Measurements from ENCODE around the gene SLC25A23.
"Not testable (repeated sequence)": the region's sequence is repeated elsewhere in the genome, so short reads cannot be mapped to it uniquely, and the experiment has no call there.

The SLC25A23 gene

DNA sequence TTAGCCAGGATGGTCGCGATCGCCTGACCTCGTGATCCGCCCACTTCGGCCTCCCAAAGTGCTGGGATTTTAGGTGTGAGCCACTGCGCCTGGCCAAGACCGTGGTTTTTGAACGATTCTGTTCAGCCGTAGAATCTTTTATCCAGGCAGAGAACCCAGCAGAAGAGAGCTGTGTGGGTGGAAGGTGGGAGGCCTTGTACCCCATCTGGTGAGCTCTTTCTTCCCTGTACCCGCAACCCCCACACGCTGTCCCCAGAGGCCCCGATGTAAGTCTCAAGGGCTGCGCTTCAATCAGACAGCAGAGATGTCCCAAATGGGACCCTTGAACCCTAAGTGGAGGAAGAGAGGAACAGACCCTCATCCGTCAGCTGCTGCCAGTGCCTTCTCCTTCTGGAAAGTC is 3.7 kb downstream of the SLC25A23 start:
- DNase-seq, result no peak

DNA sequence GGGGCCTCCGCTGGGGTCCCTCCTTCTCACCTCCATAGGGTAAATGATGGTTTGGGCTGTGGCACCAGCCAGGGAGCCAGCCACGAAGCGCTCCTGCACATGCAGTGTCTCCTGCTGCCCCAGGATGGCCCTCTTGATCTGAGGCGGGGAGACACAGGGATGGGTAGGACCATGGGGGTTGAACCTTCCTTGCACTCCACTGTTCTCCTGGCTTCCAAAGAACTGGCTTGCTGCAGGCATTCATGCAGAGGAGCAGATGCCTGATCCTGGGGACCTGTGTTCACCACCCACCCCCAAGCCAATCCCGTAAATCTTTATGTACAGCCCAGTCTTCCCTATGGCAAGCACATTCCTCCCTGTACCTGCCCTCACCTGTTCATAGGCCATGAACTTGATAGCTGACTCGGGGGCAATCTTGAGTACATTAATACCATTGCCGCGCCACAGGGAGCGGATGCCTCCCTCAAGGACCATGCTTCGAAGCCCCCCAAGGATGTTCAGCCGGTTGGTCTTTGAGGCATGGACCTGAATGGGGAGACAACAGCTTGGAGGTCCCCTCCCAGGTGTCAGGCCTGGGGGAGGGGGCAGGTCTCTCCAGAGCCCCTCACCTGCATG is 5.5 kb downstream of the SLC25A23 start:
- no peak for DNase-seq

DNA sequence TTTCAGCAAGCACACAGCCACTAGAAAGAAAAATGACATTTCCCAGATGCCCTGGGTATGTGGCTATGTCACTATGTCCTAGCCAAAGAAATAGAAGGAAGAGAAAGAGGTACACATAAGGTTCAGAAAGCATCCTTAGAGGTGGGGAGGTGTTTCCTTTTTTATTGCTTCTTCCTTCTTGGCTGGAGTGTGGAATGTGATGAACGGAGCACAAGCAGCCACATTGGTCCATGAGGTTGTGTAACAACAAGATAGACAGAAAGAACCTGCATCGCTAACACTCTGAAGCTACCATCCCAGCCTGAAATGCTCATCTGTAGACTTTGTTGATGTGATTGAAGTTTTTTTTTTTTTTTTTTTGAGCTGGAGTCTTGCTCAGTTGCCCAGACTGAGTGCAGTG is 6.7 kb downstream of the SLC25A23 start:
- DNase-seq, result no peak

DNA sequence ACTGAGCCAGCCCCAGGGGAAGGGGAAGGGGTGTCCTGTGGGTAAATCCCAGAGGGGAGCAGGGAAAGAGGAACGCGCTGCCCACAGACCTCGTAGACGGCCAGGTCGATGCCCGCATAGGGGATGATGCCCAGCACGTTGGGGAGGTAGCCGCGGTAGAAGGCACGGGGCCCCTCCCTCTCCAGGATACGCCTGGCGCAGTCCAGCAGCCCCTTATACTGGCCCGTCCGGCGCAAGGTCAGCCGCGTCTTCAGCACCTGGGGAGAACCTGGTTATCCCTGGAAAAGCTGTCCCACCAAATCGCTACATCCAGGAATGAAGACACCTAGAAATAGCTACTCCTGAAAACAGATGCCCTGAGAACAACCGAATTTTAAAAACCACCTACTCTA is 7.4 kb downstream of the SLC25A23 start:
- no peak for DNase-seq

DNA sequence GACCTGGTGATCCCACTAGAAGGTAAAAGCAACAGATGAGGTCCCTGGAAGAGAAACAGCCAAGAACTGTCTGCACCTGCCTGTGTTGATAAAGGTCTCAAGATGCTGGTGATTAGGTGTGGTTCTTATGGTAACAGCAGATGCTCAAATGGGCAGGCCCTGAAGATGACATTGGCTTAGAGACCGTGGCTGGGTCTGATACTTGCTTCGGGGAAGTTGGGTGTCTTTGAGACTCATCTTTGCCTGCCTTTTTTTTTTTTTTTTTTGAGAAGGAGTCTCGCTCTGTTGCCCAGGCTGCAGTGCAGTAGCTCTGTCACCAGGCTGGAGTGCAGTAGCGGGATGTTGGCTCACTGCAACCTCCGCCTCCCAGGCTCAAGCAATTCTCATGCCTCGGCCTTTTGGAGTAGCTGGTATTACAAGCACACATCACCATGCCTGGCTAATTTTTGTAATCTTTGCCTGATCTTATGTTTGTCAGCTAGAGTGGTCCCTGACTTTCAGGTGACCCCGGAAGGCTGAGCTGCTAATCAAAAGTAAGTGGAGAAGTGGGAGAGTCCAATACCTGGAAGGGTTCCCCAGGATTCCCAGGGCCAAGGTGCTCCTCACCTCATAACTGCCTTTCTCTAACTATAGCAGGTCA is 7.9 kb downstream of the SLC25A23 start:
- DNase-seq, result no peak

DNA sequence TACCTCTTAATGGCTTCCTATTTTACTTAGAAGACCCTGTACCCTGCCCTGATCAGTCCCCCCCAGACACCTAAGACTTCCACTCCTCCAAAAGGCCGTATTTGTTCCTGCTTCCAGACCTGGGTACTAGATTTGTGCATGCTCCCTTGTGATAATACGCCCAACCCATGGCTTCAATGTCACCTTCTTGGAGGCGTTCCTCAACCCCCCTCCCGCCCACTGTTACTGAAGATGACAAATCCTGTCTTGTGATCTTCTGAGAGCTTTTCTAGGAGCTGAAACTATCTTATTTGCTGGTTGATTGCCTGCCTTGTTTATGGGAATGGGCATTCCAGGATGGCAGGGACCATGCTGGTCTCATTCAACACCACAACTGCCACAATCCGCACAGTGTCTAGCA is 9.4 kb downstream of the SLC25A23 start:
- DNase-seq, result no peak

DNA sequence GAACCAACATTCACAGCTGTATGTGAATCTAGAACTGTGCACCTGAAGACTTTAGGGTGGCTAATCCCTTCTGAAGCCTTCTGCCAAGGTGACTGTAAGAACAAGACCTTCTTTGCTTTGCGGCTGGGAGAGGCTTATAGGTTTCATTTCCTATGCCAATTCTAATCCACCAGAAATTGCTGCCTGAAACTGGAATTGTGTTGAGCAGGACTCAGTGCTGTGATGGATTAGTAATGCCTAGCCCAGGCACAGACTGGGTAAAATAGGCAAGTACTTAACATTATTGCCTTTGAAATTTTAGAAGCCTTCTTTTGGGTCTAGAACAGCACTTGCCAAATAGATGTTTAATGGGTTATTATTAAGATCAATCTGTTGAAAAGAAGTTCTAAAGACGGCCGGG is 11.5 kb downstream of the SLC25A23 start:
- no peak for DNase-seq

DNA sequence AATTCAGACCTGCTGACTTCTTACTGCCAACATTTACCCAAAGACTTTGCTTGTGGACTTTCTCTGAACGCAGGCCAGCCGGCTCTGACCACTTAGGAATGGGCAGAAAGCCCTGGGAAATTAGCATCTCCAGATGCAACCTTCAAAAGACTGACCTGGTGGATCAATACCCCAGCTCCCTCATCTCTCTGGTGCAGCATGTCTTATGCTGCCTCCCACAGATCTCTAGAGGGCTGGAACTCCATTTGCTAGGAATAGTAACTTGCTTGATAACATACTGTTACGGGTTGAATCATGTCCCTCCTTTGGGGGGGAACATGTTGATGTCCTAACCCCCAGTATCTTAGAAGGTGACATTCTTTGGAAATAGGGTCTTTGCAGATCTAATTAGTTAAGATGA is 13.1 kb downstream of the SLC25A23 start:
- DNase-seq, result no peak

DNA sequence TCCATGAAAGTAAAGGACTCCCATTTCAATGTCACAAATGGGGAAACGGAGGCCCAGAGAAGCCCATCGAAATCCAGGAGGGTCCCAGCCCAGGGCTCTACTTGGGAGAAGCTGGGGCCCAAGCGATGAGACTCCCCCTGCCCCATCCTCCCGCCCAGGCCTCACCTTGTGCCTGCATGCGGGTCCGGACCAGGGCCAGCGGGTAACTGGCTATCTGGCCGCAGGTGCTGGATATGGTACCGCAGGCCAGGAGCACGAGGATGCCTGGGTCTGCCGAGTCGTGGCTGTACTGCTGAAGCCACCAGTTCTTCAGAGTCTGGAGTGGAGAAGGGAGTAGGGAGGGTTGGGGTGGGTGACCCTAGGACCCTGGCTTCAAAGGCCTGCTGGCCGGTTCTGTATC is 15.6 kb downstream of the SLC25A23 start:
- no peak for DNase-seq

DNA sequence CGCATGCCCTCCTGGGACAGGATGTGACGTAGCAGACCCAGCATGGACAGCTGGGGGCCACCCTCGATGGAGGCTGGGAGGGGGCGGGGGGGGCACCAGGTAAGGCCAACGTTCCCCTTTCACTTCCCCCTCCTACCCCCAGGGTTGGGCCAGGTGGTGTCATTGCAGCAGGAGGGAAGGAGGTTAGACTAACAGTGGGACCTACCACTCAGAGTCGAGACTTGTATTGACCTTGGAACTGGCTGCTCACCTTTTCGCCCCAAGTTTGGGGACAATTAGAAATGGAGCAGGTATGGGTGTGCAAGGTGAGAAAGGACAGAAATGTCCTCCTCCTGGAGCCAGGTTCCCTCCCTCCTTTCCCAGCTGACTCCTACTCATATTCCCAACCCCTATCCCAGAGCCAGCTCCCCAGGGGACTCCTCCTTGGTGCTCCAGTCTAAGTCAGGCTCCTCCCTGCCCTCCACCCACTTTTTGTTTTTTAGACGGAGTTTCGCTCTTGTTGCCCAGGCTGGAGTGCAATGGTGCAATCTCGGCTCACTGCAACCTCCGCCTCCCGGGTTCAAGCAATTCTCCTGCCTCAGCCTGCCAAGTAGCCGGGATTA is 17.4 kb downstream of the SLC25A23 start:
- DNase-seq, result no peak

DNA sequence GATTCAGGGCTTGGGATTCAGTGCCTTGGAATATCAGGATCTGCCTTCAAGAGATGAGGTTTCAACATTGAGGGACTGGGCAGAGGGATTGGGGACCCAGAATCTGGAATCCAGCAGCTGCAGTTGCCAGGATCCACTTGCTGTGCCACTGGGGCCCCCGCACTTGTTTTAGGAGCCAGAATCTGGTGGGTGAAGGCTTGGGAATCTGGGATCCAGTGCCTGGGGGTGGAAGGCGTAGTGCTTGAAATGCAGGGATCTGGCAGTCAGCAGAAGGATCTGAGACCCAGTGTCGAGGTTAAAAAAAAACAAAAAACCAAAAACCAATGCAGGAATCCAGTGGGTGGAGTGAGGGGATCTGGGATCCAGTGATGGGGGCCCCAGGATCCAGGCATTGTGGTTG is 18.7 kb downstream of the SLC25A23 start:
- DNase-seq, result no peak

DNA sequence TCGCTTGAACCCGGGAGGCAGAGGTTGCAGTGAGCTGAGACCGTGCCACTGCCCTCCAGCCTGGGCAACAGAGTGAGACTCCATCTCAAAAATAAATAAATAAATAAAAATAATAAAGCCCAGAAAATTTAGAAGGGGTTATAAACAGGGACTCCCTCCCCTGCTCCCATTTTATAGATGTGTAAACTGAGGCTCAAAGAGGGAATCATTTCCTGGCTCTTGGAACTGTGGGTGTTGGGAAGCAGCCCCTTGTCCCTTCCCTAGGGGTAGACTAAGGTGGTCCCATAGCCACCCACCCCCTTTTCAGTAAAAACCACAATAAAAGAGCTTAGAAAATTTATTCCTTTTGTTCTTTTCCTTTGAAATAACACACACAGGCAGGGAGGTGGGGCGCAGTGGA is 19.8 kb downstream of the SLC25A23 start:
- DNase-seq, result no peak

DNA sequence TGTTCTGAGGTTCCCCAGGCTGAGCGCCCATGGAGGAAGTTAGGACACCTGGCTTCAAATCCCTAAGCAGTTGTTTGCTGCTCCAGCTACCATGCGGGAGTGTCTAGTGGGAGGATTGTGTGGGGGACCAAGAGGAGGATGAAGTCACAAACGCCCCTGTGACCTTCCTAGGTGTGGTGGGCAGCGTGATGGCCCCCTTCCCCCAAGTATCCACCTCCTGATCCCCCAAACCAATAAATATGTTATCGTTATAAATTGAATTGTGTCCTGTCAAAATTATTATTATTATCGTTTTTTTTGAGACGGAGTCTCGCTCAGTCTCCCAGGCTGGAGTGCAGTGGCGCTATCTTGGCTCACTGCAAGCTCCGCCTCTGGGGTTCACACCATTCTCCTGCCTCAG is 25.9 kb downstream of the SLC25A23 start, which contains the start of gene SLC25A41:
Gene SLC25A41, minus strand, starts transcription at position 101 of the 400 bp plus-strand sequence. Its CDS starts 70 bp downstream, at position 31.
- no peak for DNase-seq

DNA sequence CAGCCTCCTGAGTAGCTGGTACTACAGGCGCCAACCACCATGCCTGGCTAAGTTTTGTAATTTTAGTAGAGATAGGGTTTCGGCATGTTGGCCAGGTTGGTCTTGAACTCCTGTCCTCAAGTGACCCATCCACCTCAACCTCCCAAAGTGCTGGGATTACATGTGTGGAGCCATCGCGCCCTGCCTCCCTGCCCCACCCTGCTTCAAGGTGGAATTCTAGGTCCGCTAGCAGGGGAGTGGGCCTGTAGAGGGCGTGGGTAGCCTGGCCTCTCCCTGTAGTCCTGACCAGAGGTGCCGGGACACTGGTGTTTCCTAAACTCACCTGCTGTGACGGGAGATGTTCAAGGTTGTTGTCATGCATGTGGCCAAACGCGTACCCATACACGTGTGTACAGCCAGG is 26.4 kb downstream of the SLC25A23 start:
- DNase-seq, result no peak

DNA sequence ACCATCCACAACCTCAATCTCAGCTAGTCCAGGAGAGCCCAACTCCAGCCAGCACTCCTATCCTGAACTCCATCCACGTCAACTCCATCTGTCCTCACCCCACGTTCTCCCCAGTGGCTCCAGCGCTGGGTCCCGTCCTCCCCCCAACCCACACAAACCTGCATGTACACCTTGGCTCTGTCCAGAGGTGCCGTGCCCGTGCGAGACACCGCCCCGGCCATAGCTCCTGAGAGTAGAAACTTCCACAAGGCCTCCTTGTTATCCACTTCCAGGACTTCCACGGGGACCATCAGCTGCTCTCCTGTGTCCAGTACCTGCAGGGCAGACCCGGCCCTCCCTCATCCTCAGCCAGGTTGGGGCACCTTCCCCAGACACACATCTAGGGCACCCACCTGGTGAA is 27.7 kb downstream of the SLC25A23 start:
- DNase-seq, result no peak

DNA sequence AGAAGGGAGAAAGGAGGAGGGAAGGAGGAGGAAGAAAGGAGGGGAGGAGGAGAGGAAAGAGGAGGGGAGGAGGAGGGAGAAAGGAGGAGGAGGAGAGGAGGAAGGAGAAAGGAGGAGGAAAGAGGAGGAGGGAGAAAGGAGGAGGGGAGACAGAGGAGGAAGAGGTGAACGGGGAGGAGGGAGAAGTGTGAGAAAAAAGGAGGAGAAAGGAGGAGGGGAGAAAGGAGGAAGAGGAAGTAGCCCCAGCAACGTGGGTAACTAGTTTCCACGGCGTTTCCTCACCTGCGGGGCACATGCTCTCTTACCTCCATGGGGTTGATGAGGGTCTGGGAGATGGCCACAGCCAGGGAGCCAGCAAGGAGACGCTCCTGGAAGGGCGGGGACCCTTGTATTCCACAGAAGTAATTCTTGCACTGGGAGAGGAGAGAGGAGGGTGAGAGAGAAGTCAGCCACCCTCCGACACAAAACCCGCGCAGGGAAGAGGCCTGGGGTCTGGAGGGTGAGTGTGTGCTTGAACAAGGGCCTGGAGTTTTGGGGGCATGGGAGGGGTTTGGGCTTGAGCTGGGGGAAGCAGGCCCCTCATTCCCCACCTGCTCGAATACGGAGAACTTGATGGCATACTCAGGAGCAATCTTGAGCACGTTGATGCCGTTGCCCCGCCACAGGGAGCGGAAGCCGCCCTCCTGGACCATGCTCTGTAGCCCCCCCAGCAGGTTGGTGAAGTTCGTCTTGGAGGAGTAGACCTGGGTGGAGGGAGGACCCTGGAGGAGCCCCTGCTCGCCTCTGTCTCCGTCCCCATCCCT is 30.0 kb downstream of the SLC25A23 start:
- DNase-seq, result no peak

DNA sequence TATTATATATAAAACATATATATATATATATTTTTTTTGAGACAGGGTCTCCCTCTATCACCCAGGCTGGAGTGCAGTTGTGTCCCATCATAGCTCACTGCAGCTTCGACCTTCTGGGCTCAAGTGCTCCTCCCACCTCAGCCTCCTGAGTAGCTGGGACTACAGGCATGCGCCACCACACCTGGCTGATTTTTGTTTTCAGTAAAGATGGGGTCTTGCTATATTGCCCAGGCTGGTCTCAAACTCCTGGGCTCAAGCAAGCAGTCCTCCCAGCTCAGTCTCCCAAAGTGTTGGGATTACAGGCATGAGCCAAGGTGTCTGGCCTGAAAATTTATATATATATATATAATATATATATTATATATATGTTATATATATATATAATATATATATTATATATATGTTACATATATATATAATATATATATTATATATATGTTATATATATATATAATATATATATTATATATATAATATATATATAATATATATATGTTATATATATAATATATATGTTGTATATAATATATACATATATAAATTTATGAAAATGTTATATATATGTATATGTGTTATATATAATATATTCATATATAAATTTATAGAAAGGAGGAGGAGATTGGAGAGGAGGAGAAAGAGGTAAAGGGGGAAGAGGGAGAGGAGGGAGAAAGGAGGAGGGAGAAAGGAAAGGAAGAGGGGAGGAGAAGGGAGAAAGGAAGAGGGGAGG is 30.7 kb downstream of the SLC25A23 start:
- not testable (repeated sequence) for DNase-seq

DNA sequence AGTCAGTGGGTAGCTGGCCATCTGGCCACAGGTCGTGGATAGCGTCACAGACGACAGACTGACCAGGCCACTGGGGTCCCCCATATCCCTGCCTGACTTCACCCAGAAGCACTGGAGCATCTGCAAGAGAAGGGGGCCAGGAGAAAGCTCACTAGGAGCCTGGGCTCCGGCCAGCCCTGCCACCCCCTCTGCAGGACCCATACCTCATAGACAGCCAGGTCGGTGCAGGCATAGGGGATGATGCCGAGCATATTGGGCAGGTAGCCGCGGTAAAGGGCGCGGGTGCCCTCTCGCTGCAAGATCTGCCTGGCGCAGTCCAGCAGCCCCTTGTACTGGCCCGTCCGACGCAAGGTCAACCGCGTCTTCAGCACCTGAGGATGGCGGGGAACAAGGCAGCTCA is 32.5 kb downstream of the SLC25A23 start:
- no peak for DNase-seq

DNA sequence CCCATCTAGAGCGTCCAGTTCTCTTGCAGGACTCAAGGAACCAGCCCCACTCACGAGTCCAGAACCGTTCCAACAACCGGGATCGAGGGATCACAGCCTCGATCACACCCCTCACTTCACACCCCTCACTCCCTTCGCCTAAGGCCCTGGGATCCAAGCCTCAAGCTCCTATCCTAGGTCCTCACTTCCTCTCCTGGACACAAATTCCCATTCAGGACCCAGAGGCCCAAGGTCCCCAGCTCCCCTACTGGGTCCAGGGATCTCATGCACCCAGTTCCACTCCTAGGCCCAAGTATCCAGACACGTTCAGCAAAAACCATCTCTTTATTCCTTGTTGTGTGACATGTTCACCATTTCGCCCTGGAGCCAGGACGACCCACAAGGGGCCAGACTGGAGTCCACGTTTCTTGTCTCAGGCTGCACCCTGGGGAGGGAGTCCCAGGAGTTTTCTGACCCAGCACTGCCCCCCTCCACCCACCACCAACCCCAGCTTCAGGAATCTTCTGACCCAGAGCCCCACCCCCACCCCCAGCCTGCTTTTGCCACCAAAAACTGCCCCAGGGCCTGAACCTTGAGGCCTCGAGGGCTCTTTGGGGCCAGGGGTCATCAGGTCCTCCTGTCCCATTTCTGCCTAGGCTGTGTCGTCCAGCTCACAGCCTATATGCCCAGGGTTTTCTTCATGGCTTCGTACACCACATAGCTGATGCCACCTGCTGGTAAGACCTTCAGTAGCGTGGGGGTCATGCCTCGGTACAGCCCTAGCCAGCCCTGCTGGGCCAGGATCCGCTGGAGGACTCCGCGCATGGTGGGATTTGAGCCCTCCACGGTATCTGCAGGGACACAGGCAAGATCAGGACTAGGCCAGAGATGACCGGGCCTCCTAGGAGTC is 33.6 kb downstream of the SLC25A23 start:
- DNase-seq, result no peak

DNA sequence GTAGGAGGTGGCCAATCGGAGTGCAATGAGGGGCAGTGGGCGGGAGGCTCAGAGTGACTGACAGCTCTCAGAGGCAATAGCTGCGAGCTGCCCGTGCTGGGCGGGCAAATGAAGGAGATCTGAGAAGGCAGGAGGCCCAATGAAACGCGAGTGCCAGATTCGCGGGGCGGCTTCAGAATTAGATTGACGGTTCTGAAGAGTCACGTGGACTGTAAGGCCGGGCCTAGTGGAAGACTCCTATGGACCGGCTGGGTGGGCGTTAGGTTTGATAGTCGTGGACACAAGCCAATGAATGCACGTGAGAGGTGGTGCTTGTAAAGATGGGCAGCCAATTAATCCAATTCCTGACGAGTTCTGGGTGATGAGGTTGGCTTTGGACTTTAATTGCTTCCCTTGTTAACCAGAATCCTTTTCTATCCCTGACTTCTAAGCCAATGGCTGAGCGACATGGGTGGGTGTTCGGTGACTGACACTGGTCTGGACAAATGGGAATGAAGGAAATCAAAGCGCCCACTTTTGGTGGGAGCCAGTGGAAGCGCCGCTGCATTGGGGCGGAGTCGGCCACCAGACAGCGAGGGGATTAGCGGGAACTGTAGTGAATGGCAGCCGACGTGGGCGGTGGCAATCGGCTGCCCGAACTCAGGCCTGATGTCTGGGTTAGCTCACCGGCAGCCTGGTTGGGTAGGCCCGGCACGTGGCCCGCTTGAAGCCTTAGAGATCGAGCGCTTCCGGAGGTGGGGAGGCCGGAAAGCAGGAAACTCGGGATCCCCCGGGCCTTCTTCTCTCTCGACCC is 34.5 kb downstream of the SLC25A23 start:
- peak; percentile 99 for DNase-seq

Data from NCI-H510A treated with DMSO at 0.1 percent for 48 hours (cell line).